Chondrocyte (in vitro differentiated cells): Measurements from ENCODE around the gene STIM1. TPM values are rescaled to one million over a fixed set of nuclear protein-coding genes. Genes with fewer than 3 reads are reported as not detected.
"Not testable (repeated sequence)": the region's sequence is repeated elsewhere in the genome, so short reads cannot be mapped to it uniquely, and the experiment has no call there.

ENCODE experiments used
- DNase-seq: peaks from one replicate; pipeline ENCODE4 v3.0.0; 2021; ENCODE audit warnings: mixed read lengths, low spot score
- H3K27ac Mint-ChIP-seq: one replicate; pipeline ENCODE4 v1.8.0; 2021; ENCODE audit warnings: mild to moderate bottlenecking, moderate library complexity, mixed read lengths; ENCODE audit not compliant: unreplicated experiment
- H3K27me3 Mint-ChIP-seq: 2 replicates; pipeline ENCODE4 v1.8.0; 2021; ENCODE audit warnings: low read depth, mixed read lengths
- H3K36me3 Mint-ChIP-seq: 2 replicates; pipeline ENCODE4 v1.8.0; 2021; ENCODE audit warnings: low read depth, mixed read lengths
- H3K4me1 Mint-ChIP-seq: 2 replicates; pipeline ENCODE4 v1.8.0; 2021; ENCODE audit warnings: low read depth, mild to moderate bottlenecking, mixed read lengths
- H3K4me3 Mint-ChIP-seq: one replicate; pipeline ENCODE4 v1.8.0; 2021; ENCODE audit warnings: mild to moderate bottlenecking, moderate library complexity, mixed read lengths; ENCODE audit not compliant: unreplicated experiment
- H3K9me3 Mint-ChIP-seq: 2 replicates; pipeline ENCODE4 v1.8.0; 2021; ENCODE audit warnings: low read depth, mixed read lengths
- total RNA-seq: library from RNA; stranded (reverse); gene quantifications from 3 replicates; pipeline ENCODE4 v1.2.1, GENCODE V29; 2021
- TF ChIP-seq, protein P1 (sequence below): fragments of 200-600 bp; sonication (generic); IDR thresholded peaks from 2 replicates; pipeline ENCODE4 v1.5.0; 2021; ENCODE audit warnings: antibody characterized with exemption, mild to moderate bottlenecking, moderate library complexity

The STIM1 gene
- total RNA-seq, 1 donor from 2014 or later, result 50.7 TPM

DNA sequence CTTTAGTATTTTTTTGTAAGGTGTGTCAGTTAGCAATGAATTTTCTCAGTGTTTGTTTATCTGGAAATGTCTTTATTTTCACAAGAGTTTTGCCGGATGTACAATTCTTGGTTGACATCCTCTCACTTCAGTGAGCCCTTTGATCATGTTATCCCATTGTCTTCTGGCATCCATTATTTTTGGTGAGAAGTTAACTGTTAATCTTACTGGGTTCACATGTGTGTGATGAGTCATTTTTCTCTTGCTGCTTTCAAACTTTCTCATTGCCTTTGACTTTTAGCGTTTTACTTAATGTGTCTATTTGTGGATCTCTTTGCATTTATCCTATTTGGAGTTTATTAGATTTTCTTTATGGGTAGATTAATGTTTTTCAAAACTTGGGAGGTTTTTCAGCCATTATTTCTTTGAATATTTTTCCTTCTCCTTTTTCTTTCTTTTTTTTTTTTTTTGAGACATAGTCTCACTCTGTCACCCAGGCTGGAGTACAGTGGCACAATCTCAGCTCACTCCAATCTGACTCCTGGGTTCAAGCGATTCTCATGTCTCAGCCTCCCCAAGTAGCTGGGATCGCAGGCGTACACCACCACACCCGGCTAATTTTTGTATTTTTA, 138.7 kb downstream of the STIM1 start:
- no peak for DNase-seq
- no peaks in the 10 kb centered on the region for H3K27me3 Mint-ChIP-seq
- H3K4me3 Mint-ChIP-seq, result no peak overlapping the region
- peaks cover 14% of the 10 kb centered on the region for H3K36me3 Mint-ChIP-seq
- TF ChIP-seq, protein P1, sequence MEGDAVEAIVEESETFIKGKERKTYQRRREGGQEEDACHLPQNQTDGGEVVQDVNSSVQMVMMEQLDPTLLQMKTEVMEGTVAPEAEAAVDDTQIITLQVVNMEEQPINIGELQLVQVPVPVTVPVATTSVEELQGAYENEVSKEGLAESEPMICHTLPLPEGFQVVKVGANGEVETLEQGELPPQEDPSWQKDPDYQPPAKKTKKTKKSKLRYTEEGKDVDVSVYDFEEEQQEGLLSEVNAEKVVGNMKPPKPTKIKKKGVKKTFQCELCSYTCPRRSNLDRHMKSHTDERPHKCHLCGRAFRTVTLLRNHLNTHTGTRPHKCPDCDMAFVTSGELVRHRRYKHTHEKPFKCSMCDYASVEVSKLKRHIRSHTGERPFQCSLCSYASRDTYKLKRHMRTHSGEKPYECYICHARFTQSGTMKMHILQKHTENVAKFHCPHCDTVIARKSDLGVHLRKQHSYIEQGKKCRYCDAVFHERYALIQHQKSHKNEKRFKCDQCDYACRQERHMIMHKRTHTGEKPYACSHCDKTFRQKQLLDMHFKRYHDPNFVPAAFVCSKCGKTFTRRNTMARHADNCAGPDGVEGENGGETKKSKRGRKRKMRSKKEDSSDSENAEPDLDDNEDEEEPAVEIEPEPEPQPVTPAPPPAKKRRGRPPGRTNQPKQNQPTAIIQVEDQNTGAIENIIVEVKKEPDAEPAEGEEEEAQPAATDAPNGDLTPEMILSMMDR, result no peak
- peaks cover 8% of the 10 kb centered on the region for H3K4me1 Mint-ChIP-seq
- H3K9me3 Mint-ChIP-seq, result peaks cover 30% of the 10 kb centered on the region
- peak overlapping the region; percentile 2 for H3K27ac Mint-ChIP-seq

DNA sequence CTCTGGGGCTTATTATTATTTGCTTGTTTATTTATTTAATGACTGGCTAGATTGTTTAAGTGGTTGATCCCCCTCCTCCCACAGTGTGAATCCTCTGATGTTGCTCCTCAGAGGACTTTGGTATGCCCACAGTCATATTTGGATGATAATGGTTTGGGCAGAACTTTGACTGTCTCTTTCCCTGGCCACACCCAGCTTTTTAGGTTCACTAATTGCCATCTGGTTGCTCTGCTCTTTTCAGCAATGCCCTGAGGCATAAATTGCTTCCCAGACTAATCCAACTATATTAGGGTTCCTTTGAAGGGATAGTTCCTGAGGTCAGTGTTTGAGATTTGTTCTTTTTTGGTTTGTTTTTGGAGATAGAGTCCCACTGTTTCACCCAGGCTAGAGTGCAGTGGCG, 139.8 kb downstream of the STIM1 start:
- Mint-ChIP-seq H3K27me3 (no peaks in the 10 kb centered on the region), H3K9me3 (peaks cover 28% of the 10 kb centered on the region)

DNA sequence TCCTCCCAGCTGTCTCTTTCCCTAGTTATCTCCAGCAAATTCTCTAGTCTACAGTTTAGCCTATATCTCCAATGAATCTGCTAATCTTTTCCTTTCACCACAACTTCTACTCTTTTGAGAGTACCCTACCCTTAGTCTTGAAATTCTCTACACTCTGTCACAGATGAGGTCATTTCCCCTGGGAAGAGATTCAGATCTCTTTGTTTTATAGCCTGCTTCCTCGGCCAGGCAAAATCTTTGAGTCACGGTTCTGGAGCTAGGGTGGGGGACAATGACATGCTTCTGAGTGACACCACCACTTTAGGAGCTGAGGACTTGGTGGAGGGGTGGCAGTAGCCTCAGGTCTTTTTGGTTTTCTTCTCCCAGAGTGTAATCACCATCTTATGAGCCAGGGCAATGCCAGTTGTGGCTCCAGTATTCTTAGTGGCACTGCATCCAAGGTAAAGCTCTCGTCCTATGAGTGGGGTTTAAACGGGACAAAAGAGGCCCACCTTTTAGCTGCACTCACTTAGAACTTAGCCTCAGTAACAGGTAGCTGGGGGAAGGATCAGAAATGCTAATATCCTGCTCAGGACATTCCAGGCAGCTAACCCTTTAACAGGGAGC, 140.6 kb downstream of the STIM1 start:
- Mint-ChIP-seq H3K36me3 (peaks cover 12% of the 10 kb centered on the region), H3K4me1 (peaks cover 7% of the 10 kb centered on the region), H3K27me3 (no peaks in the 10 kb centered on the region), H3K9me3 (peaks cover 26% of the 10 kb centered on the region), H3K4me3 (no peak overlapping the region), H3K27ac (peak overlapping the region; percentile 39)
- no peak for DNase-seq
- TF ChIP-seq, protein P1, result no peak

More for the DNA sequence above, 139.8 kb downstream of the STIM1 start:
- Mint-ChIP-seq H3K4me3 (no peak overlapping the region), H3K4me1 (peaks cover 7% of the 10 kb centered on the region), H3K36me3 (peaks cover 12% of the 10 kb centered on the region), H3K27ac (no peak overlapping the region)
- TF ChIP-seq, protein P1, result no peak
- no peak for DNase-seq

DNA sequence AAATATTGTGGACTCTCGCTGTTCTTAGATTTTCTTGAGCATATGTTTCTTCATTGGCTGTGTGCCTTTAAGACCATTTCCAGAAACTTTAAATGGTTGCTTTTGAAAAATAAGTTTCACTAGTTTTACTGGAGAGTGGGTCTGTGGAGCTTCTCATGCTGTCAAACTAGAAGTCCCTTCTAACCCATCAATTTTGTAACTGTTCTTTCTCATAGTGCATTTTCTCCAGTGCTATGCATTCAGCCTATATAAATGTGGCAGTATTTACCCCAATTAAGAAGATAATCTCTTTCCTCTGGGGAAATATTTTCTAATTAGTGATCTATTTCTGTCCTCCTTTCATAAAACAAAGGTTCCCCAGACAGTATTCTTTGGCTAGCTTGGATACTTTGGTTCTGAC, 141.2 kb downstream of the STIM1 start:
- TF ChIP-seq, protein P1, result no peak
- H3K4me1 Mint-ChIP-seq, result peaks cover 7% of the 10 kb centered on the region
- H3K36me3 Mint-ChIP-seq, result peaks cover 12% of the 10 kb centered on the region
- no peak for DNase-seq
- no peak overlapping the region for H3K4me3 Mint-ChIP-seq
- H3K27me3 Mint-ChIP-seq, result no peaks in the 10 kb centered on the region
- H3K9me3 Mint-ChIP-seq, result peaks cover 26% of the 10 kb centered on the region
- no peak overlapping the region for H3K27ac Mint-ChIP-seq

DNA sequence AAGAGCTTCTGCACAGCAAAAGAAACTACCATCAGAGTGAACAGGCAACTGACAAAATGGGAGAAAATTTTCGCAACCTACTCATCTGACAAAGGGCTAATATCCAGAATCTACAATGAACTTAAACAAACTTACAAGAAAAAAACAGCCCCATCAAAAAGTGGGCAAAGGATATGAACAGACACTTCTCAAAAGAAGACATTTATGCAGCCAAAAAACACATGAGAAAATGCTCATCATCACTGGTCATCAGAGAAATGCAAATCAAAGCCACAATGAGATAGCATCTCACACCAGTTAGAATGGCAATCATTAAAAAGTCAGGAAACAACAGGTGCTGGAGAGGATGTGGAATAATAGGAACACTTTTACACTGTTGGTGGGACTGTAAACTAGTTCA, 149.3 kb downstream of the STIM1 start:
- not testable (repeated sequence) for H3K36me3 Mint-ChIP-seq, H3K27me3 Mint-ChIP-seq, DNase-seq, H3K27ac Mint-ChIP-seq, H3K4me3 Mint-ChIP-seq, H3K4me1 Mint-ChIP-seq, H3K9me3 Mint-ChIP-seq
